IMR-90 (cell line): Measurements from ENCODE around the gene AGXT. TPM values are rescaled to one million over a fixed set of nuclear protein-coding genes. Genes with fewer than 3 reads are reported as not detected.
A peak's percentile ranks its signal among the peaks of the same experiment; 100 is the strongest.

Experiments
- ATAC-seq: fragments of 200-7000 bp; cut with Tn5 transposase; 2 replicates; pipeline ENCODE4 v1.9.1; 2020; ENCODE audit warnings: low read depth, mild to moderate bottlenecking, moderate library complexity
- BruUV-seq: library from RNA; stranded (reverse); fragments of 400-500 nt; replicated peaks from 2 replicates; lab custom pipeline; 2021; lab: Mats Ljungman, UMichigan
- CTCF ChIA-PET: fragments of 300-600 bp; formaldehyde crosslinking; extraction: SDS; loops from one replicate; lab custom pipeline; 2021; ENCODE audit warnings: antibody characterized with exemption; lab: Yijun Ruan, JAX
- POLR2A ChIA-PET: fragments of 300-600 bp; sonication (Branson Sonifier 250); formaldehyde crosslinking; loops from one replicate; lab custom pipeline; 2022; ENCODE audit warnings: antibody characterized with exemption; ENCODE audit not compliant: unreplicated experiment; lab: Charles Lee
- DNase-seq: peaks from one replicate; pipeline ENCODE4 v3.0.0; 2013
- H2AFZ ChIP-seq: replicated peaks from 2 replicates; pipeline ENCODE3; 2013; ENCODE audit warnings: low read length, mild to moderate bottlenecking; ENCODE audit not compliant: poor library complexity
- H2AK5ac ChIP-seq: 2 replicates; pipeline ENCODE4 v1.6.1; 2013; ENCODE audit warnings: low read depth, low read length, inconsistent platforms
- H2AK9ac ChIP-seq: replicated peaks from 2 replicates; pipeline ENCODE3; 2013; ENCODE audit warnings: mild to moderate bottlenecking, low read depth, low read length, moderate library complexity; ENCODE audit not compliant: poor library complexity
- H2BK120ac ChIP-seq: 2 replicates; pipeline ENCODE4 v1.6.1; 2013; ENCODE audit warnings: low read depth, low read length, inconsistent platforms
- H2BK15ac ChIP-seq: 3 replicates; pipeline ENCODE4 v1.6.1; 2013; ENCODE audit warnings: low read depth, low read length, inconsistent platforms
- H2BK20ac ChIP-seq: 2 replicates; pipeline ENCODE4 v1.6.1; 2013; ENCODE audit warnings: low read depth, mild to moderate bottlenecking, inconsistent platforms, low read length, moderate library complexity
- H2BK5ac ChIP-seq: 2 replicates; pipeline ENCODE4 v1.6.1; 2013; ENCODE audit warnings: mild to moderate bottlenecking, low read depth, low read length, inconsistent platforms; ENCODE audit not compliant: poor library complexity, severe bottlenecking
- H3K14ac ChIP-seq: replicated peaks from 2 replicates; pipeline ENCODE4 v1.6.1; 2013; ENCODE audit warnings: low read depth, low read length, inconsistent platforms
- H3K18ac ChIP-seq: 2 replicates; pipeline ENCODE4 v1.6.1; 2013; ENCODE audit warnings: low read depth, low read length, control low read depth
- H3K23ac ChIP-seq: 2 replicates; pipeline ENCODE4 v1.6.1; 2013; ENCODE audit warnings: low read depth, low read length, inconsistent platforms
- H3K27ac ChIP-seq: 2 replicates; pipeline ENCODE4 v1.5.1; 2013; ENCODE audit warnings: mild to moderate bottlenecking, control low read depth, low read length; ENCODE audit not compliant: insufficient read depth
- H3K27me3 ChIP-seq: 2 replicates; pipeline ENCODE4 v1.6.1; 2013; ENCODE audit warnings: low read length; ENCODE audit not compliant: control insufficient read depth, insufficient read depth
- H3K36me3 ChIP-seq: 2 replicates; pipeline ENCODE4 v1.6.1; 2013; ENCODE audit warnings: low read length, mixed read lengths; ENCODE audit not compliant: control insufficient read depth, insufficient read depth
- H3K4ac ChIP-seq: 2 replicates; pipeline ENCODE4 v1.6.1; 2013; ENCODE audit warnings: low read depth, low read length, inconsistent platforms
- H3K4me1 ChIP-seq: 2 replicates; pipeline ENCODE4 v1.6.1; 2013; ENCODE audit warnings: low read length, mixed read lengths; ENCODE audit not compliant: control insufficient read depth, insufficient read depth
- H3K4me2 ChIP-seq: 2 replicates; pipeline ENCODE4 v1.6.1; 2013; ENCODE audit warnings: low read depth, mild to moderate bottlenecking, control low read depth, low read length, moderate library complexity
- H3K4me3 ChIP-seq: 2 replicates; pipeline ENCODE4 v1.5.1; 2013; ENCODE audit warnings: low read depth, mild to moderate bottlenecking, control low read depth, low read length, moderate library complexity; ENCODE audit not compliant: insufficient read depth
- H3K56ac ChIP-seq: 2 replicates; pipeline ENCODE4 v1.6.1; 2013; ENCODE audit warnings: low read length, inconsistent platforms; ENCODE audit not compliant: insufficient read depth; ENCODE audit errors: extremely low read depth
- H3K79me1 ChIP-seq, 2 experiments: 2 replicates each; pipeline ENCODE4 v1.6.1; 2013; ENCODE audit warnings: low read length in 2 of 2, inconsistent platforms in 1 of 2, low read depth in 1 of 2
- H3K9ac ChIP-seq: 2 replicates; pipeline ENCODE4 v1.6.1; 2013; ENCODE audit warnings: low read depth, low read length, control low read depth
- H3K9me1 ChIP-seq: 2 replicates; pipeline ENCODE4 v1.6.1; 2013; ENCODE audit warnings: low read length, inconsistent platforms; ENCODE audit not compliant: insufficient read depth
- H3K9me3 ChIP-seq: 2 replicates; pipeline ENCODE4 v1.6.1; 2013; ENCODE audit warnings: low read length; ENCODE audit not compliant: control insufficient read depth, insufficient read depth
- H4K20me1 ChIP-seq: 2 replicates; pipeline ENCODE4 v1.6.1; 2013; ENCODE audit warnings: low read length, inconsistent platforms; ENCODE audit not compliant: insufficient read depth
- H4K5ac ChIP-seq: 2 replicates; pipeline ENCODE4 v1.6.1; 2013; ENCODE audit warnings: mild to moderate bottlenecking, low read depth, low read length, control low read depth
- H4K8ac ChIP-seq, 2 experiments: 2 replicates each; pipeline ENCODE4 v1.6.1; 2013; ENCODE audit warnings: low read depth in 2 of 2, low read length in 2 of 2, control low read depth in 1 of 2, inconsistent platforms in 1 of 2
- H4K91ac ChIP-seq: 2 replicates; pipeline ENCODE4 v1.6.1; 2013; ENCODE audit warnings: low read depth, low read length, inconsistent platforms; ENCODE audit not compliant: insufficient read depth
- BHLHE40 ChIP-seq: fragments of 150-350 bp; IDR thresholded peaks from 2 replicates; pipeline ENCODE4 v1.6.1; 2016; ENCODE audit warnings: mild to moderate bottlenecking, low read depth, low read length
- CHD1 ChIP-seq: IDR thresholded peaks from 2 replicates; pipeline ENCODE4 v1.6.1; 2012; ENCODE audit warnings: low read depth, low read length, improper control_type of control experiment
- MAFK ChIP-seq: IDR thresholded peaks from 2 replicates; pipeline ENCODE4 v1.6.1; 2012; ENCODE audit warnings: low read depth, low read length, improper control_type of control experiment
- MAZ ChIP-seq: IDR thresholded peaks from 2 replicates; pipeline ENCODE4 v1.6.1; 2012; ENCODE audit warnings: low read depth, mild to moderate bottlenecking, low read length, improper control_type of control experiment, moderate library complexity, borderline replicate concordance
- POLR2A ChIP-seq: IDR thresholded peaks from 2 replicates; pipeline ENCODE4 v1.6.1; 2012; ENCODE audit warnings: mild to moderate bottlenecking, low read depth, low read length
- RCOR1 ChIP-seq: IDR thresholded peaks from 2 replicates; pipeline ENCODE4 v1.6.1; 2012; ENCODE audit warnings: mild to moderate bottlenecking, low read length, improper control_type of control experiment; ENCODE audit not compliant: insufficient replicate concordance
- RFX5 ChIP-seq: IDR thresholded peaks from 2 replicates; pipeline ENCODE4 v1.8.0; 2012; ENCODE audit warnings: low read depth, mild to moderate bottlenecking, low read length, moderate library complexity
- SMC3 ChIP-seq: fragments of 150-350 bp; IDR thresholded peaks from 2 replicates; pipeline ENCODE4 v1.6.1; 2016; ENCODE audit warnings: low read depth, mild to moderate bottlenecking, antibody characterized with exemption, low read length, moderate library complexity
- USF2 ChIP-seq: fragments of 150-350 bp; IDR thresholded peaks from 2 replicates; pipeline ENCODE4 v1.6.1; 2017; ENCODE audit warnings: mild to moderate bottlenecking, antibody characterized with exemption, low read length, low read depth
- WGBS, 2 experiments: methylation state at CpG; one replicate each; pipeline versions ENCODE4 v1.1.5 to v1.1.7; 2013; ENCODE audit warnings: missing lambda C conversion rate in 2 of 2; ENCODE audit not compliant: insufficient read length in 1 of 2; ENCODE audit errors: extremely low coverage in 2 of 2; 5-methylcytosine and 5-hydroxymethylcytosine counted together
- dilution Hi-C: fragments of 300-500 bp; cut with HindIII; formaldehyde crosslinking; loops from one replicate; pipeline ENCODE4 v1.14.3; 2018; ENCODE audit warnings: low sequenced_read_pairs; ENCODE audit not compliant: unreplicated experiment
- in situ Hi-C: fragments of 300-500 bp; cut with MboI; formaldehyde crosslinking; loops from 3 replicates; pipeline ENCODE4 v1.14.3; 2019; ENCODE audit warnings: low sequenced_read_pairs, inconsistent platforms, mixed read lengths
- intact Hi-C: fragments of 100-400 bp; cut with micrococcal nuclease; formaldehyde crosslinking; loops from 2 replicates; pipeline ENCODE4 v1.10.0; 2022
- polyA plus RNA-seq, 3 experiments: library from polyadenylated mRNA; depleted of rRNA; stranded (reverse); fragments of >200 nt; gene quantifications; 2 replicates each; pipeline ENCODE4 v1.2.3, GENCODE V29; 2012; ENCODE audit warnings: low replicate concordance in 1 of 3
- total RNA-seq: library from RNA; depleted of rRNA; stranded (reverse); fragments of >200 nt; gene quantifications from 2 replicates; pipeline ENCODE4 v1.2.3, GENCODE V29; 2012
- TF ChIP-seq, protein P1 (sequence below): conservative IDR thresholded peaks from 2 replicates; pipeline ENCODE4 v1.5.1; 2012; ENCODE audit warnings: mild to moderate bottlenecking, low read depth, low read length, improper control_type of control experiment
- TF ChIP-seq, protein P2 (sequence below): fragments of 150-350 bp; IDR thresholded peaks from 2 replicates; pipeline ENCODE4 v1.6.1; 2016; ENCODE audit warnings: low read depth, mild to moderate bottlenecking, low read length, moderate library complexity, borderline replicate concordance

The AGXT gene
- total and polyA plus RNA-seq, 2 of the 4 experiments (the other 2 are of a cell fraction), result not detected

GRCh38 chr2:240909216-240909974 is 40.8 kb downstream of the AGXT start (continued):
- TF ChIP-seq BHLHE40, result no peak

DNA sequence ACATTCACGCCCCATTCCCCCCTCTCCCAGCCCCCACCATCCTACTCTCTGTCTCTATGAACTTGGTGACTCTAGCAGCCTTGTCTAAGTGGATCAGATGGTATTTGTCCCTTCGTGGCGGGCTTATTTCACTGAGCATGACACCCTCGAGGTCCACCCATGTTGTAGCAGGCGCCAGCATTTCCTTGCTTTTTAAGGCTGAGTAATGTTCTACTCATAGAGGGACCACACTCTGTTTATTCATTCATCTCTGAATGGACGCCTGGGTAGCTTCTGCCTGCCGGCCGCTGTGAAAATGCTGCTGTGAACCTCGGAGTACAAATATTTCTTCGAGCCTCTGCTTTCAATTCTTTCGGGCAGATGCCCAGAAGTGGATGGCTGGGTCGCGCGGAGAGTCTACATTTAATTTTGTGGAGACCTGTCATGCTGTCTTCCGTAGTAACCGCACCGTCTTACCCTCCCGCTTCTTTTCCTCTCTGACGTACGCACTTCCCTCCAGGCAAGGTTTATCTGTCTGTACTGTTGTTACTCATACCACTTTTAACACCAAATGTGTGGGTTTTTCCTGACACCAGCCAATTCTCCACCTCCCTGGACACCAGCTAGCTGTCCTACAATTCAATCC is 43.1 kb downstream of the AGXT start:
- H3K9me1 ChIP-seq, result peaks cover under 1% of the 10 kb centered on the region; the same call in 1 of the 2 replicates
- WGBS, 2 experiments, result 68% methylated on average over 7 of the region's 20 CpGs; no CpG with 5 or more reads in 1 of the 2 experiments
- dilution Hi-C loops, result no loop called here
- no peaks in the 10 kb centered on the region for H3K79me1 ChIP-seq
- no peak overlapping the region for H3K4me2 ChIP-seq
- POLR2A ChIA-PET, result no interaction called here
- peak; percentile 46 for DNase-seq
- H3K27ac ChIP-seq, result no peak overlapping the region
- no peaks in the 10 kb centered on the region for H4K20me1 ChIP-seq
- no peak overlapping the region for H2BK5ac ChIP-seq
- no peak overlapping the region for H3K4me3 ChIP-seq
- 0 out of 3 replicates have a peak overlapping the region, but pooled peaks have one; percentile 25 for H2BK15ac ChIP-seq
- H3K18ac ChIP-seq, result no peak overlapping the region
- H3K23ac ChIP-seq, result no peak overlapping the region
- no peaks in the 10 kb centered on the region for H3K9me3 ChIP-seq
- H3K36me3 ChIP-seq, result no peaks in the 10 kb centered on the region
- H3K56ac ChIP-seq, result no peak overlapping the region
- in situ Hi-C loops, result no loop called here
- ATAC-seq, result no peak
- peaks cover 29% of the 10 kb centered on the region for H3K4me1 ChIP-seq
- H4K5ac ChIP-seq, result no peak overlapping the region
- no peak overlapping the region for H4K91ac ChIP-seq
- CTCF ChIA-PET, result no interaction called here
- H4K8ac ChIP-seq, result no peak overlapping the region
- no TSS peak for BruUV-seq
- H3K14ac ChIP-seq, result no peak overlapping the region
- no peak overlapping the region for H3K9ac ChIP-seq
- H2AK5ac ChIP-seq, result 0 out of 2 replicates have a peak overlapping the region, but pooled peaks have one; percentile 18
- intact Hi-C loops, result loop anchor here (5.0 kb wide), 4 partner anchors 151 to 306 kb away; partner anchors contain the start of gene PPP1R7
- H2AK9ac ChIP-seq, result no peak overlapping the region
- no peak overlapping the region for H2AFZ ChIP-seq
- H3K4ac ChIP-seq, result peak overlapping the region; percentile 84
- peak overlapping the region; percentile 80 for H2BK20ac ChIP-seq
- H2BK120ac ChIP-seq, result peak overlapping the region; percentile 85
- H3K27me3 ChIP-seq, result peaks cover 2% of the 10 kb centered on the region; the same call in 1 of the 2 replicates
- TF ChIP-seq MAFK (no peak), SMC3 (no peak), BHLHE40 (no peak), CHD1 (no peak), POLR2A (no peak), RCOR1 (no peak), USF2 (no peak), MAZ (no peak), RFX5 (no peak)
- TF ChIP-seq, protein P1, sequence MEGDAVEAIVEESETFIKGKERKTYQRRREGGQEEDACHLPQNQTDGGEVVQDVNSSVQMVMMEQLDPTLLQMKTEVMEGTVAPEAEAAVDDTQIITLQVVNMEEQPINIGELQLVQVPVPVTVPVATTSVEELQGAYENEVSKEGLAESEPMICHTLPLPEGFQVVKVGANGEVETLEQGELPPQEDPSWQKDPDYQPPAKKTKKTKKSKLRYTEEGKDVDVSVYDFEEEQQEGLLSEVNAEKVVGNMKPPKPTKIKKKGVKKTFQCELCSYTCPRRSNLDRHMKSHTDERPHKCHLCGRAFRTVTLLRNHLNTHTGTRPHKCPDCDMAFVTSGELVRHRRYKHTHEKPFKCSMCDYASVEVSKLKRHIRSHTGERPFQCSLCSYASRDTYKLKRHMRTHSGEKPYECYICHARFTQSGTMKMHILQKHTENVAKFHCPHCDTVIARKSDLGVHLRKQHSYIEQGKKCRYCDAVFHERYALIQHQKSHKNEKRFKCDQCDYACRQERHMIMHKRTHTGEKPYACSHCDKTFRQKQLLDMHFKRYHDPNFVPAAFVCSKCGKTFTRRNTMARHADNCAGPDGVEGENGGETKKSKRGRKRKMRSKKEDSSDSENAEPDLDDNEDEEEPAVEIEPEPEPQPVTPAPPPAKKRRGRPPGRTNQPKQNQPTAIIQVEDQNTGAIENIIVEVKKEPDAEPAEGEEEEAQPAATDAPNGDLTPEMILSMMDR, result no peak
- TF ChIP-seq, protein P2, sequence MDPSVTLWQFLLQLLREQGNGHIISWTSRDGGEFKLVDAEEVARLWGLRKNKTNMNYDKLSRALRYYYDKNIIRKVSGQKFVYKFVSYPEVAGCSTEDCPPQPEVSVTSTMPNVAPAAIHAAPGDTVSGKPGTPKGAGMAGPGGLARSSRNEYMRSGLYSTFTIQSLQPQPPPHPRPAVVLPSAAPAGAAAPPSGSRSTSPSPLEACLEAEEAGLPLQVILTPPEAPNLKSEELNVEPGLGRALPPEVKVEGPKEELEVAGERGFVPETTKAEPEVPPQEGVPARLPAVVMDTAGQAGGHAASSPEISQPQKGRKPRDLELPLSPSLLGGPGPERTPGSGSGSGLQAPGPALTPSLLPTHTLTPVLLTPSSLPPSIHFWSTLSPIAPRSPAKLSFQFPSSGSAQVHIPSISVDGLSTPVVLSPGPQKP, result no peak
